ENCODE data around the gene ALB.

ALB gene

DNA sequence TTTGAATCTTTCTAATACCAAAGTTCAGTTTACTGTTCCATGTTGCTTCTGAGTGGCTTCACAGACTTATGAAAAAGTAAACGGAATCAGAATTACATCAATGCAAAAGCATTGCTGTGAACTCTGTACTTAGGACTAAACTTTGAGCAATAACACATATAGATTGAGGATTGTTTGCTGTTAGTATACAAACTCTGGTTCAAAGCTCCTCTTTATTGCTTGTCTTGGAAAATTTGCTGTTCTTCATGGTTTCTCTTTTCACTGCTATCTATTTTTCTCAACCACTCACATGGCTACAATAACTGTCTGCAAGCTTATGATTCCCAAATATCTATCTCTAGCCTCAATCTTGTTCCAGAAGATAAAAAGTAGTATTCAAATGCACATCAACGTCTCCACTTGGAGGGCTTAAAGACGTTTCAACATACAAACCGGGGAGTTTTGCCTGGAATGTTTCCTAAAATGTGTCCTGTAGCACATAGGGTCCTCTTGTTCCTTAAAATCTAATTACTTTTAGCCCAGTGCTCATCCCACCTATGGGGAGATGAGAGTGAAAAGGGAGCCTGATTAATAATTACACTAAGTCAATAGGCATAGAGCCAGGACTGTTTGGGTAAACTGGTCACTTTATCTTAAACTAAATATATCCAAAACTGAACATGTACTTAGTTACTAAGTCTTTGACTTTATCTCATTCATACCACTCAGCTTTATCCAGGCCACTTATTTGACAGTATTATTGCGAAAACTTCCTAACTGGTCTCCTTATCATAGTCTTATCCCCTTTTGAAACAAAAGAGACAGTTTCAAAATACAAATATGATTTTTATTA is 28.3 kb downstream of the ALB start:
- no peak for DNase-seq (ENCODE audit: low spot score)

GRCh38 chr4:73433140-73433539 is 29.1 kb downstream of the ALB start:
- no peak for DNase-seq (ENCODE audit: low spot score)

DNA sequence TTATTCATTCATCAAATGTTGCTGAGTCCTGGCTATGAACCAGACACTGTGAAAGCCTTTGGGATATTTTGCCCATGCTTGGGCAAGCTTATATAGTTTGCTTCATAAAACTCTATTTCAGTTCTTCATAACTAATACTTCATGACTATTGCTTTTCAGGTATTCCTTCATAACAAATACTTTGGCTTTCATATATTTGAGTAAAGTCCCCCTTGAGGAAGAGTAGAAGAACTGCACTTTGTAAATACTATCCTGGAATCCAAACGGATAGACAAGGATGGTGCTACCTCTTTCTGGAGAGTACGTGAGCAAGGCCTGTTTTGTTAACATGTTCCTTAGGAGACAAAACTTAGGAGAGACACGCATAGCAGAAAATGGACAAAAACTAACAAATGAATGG is 30.2 kb downstream of the ALB start:
- peak; percentile 32 for DNase-seq (ENCODE audit: low spot score)

GRCh38 chr4:73435984-73436383 is 31.9 kb downstream of the ALB start, which contains the start of gene AFP:
TSS of gene AFP (plus strand) at chr4:73436221. CDS start at chr4:73436263, 42 bp downstream.
- no peak for DNase-seq (ENCODE audit: low spot score)

DNA sequence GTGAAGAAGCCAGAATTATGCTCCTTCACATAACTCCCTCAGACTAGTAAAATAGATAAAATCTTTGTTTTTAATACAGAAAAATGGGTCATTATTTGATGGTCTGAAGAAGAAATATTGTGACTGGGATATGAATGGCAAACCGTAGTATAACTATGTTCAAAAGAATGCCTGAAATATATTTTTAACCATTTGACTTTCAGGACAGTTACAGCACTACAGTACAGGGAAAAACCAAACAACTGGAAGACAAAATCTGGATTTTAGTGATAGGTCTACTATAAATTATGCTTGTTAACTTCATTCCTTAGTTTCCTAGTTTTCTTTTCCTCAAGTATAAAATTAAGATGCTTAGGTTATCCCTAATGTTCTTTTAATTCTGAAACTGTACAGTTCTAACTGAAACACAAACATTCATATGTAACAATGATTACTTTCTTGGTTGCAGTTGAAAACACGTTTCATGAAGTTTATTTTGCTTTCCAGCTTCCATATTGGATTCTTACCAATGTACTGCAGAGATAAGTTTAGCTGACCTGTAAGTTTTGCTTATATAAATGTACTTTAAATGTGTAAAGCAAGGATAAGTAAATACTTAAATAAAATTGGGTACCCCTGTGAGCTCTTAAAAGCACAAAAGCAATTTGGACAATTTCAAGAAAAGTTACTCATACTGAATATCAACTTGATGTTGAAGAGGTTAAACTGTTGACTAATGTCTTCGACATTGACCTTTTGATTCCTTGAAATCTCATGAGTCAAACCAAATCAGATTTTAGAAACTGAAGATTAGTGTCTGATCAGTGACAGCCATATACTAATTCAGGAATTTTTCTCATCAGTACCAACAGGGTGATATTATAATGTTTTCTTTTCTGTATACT is 32.8 kb downstream of the ALB start:
- DNase-seq (ENCODE audit: low spot score): no peak

GRCh38 chr4:73437558-73437956 is 33.5 kb downstream of the ALB start:
- DNase-seq (ENCODE audit: low spot score): no peak

GRCh38 chr4:73438048-73438447 is 34.0 kb downstream of the ALB start:
- no peak for DNase-seq (ENCODE audit: low spot score)

GRCh38 chr4:73438582-73439215 is 34.6 kb downstream of the ALB start:
- DNase-seq (ENCODE audit: low spot score): no peak

GRCh38 chr4:73439445-73439844 is 35.4 kb downstream of the ALB start:
- no peak for DNase-seq (ENCODE audit: low spot score)

DNA sequence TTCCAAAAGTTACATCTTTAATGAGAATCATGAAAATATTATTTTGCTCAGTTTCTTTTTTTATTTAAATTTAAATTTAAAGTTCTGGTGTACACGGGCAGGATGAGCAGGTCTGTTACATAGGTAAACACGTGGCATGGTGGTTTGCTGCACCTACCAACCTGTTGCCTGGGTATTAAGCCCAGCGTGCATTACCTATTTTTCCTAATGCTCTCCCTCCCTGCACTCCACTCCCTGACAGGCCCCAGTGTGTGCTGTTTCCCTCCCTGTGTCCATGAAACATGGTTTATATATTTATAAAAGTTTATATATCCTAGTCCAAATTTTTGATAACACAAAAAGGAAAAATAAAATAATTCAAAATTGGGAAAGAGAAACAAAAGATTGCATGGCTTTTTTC is 35.9 kb downstream of the ALB start:
- no peak for DNase-seq (ENCODE audit: low spot score)

DNA sequence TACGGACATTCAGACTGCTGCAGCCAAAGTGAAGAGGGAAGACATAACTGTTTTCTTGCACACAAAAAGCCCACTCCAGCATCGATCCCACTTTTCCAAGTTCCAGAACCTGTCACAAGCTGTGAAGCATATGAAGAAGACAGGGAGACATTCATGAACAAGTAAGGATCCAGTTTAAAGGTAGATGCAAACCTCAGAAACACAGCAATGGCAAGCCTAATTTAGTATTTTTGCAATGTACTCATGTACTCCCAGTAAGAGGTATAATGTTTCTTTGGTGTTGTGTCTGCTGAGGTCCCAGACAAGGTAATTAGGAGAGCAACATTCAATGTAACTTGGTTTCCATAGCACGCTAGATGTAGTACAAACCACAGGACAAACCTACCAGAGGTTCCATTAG is 36.6 kb downstream of the ALB start:
- DNase-seq (ENCODE audit: low spot score): no peak

- no peak for DNase-seq (ENCODE audit: low spot score)
Measured at GRCh38 chr4:73442275-73442674, 38.2 kb downstream of the ALB start.

DNA sequence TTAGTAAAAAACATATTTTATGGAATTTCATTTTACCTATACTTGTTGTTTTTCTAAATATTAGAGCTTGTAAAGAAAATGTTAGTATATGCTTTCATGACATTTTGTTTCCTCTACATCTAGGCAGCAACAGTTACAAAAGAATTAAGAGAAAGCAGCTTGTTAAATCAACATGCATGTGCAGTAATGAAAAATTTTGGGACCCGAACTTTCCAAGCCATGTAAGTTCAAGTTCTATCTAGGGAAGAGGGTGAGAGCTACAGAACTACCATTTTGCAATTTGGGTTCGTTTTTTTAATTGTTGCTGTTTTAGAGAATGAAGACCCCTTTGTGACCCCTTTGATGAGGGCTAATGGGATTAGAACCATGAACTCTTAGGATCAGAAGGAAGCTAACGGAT is 39.1 kb downstream of the ALB start:
- DNase-seq (ENCODE audit: low spot score): no peak

GRCh38 chr4:73445383-73446335 is 41.6 kb downstream of the ALB start:
- no peak for DNase-seq (ENCODE audit: low spot score)

GRCh38 chr4:73446336-73446938 is 42.4 kb downstream of the ALB start:
- peak; percentile 53 for DNase-seq (ENCODE audit: low spot score)

GRCh38 chr4:73447671-73448070 is 43.6 kb downstream of the ALB start:
- no peak for DNase-seq (ENCODE audit: low spot score)

DNA sequence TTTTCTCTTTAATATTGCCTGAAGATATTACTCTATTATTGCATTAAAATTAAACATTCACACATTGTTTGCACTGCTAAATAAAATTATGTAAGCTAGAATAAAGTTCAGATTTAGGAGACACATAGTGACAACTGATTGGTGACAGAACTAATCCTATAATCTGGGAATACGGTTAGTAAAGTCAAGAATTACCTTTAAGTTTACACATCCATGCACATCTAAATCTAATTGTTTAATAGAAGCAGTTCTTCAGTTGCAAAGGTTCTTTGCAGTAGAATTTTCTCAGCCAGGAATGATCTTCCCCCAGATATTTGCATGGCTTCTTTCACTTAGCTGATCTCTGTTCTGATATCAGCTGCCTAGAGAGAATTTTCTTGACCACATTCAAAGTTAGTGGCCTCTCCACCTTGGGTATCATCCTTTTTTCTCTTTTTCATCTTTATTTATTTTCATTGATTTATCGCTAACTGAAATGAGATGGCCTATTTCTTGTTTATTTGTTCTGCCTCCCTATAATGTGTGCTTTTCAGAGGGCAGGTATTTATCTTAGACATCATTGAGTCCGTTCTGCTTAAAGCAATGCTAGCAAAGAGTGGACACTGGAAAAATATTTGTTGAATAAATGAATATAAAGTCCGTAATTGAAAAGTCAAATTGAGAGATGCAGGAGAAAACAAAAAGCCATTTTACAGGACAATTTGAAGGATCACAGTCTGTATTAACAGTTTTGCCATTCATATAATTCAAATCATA is 44.5 kb downstream of the ALB start:
- DNase-seq (ENCODE audit: low spot score): no peak

- DNase-seq (ENCODE audit: low spot score): no peak
Measured at GRCh38 chr4:73450398-73451004, 46.4 kb downstream of the ALB start.

DNA sequence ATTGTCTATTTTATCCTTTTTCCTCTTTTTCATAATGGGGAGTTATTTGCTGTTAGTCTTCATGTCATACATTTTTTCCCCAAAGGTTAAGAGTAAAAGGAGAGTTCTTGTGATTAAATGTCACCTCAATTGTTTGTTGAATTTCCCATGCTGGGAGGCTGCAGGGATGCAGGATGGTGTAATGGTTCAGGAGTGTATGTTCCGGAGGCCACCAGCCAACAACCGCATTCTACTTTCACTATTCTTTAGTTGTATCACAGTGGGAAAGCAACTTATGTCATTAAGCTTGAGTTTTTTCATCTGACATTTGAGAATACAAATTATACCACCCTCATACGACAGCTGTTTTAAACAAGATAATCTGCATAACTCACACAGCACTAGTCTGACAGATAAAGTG is 47.3 kb downstream of the ALB start:
- DNase-seq (ENCODE audit: low spot score): no peak
